PC-3 (cell line): ENCODE measurements around the gene SPOP.

Source experiments
- CTCF ChIP-seq: fragments of 300-600 bp; sonication (generic); conservative IDR thresholded peaks from 2 replicates; pipeline ENCODE4 v1.5.1; 2017; ENCODE audit warnings: antibody characterized with exemption, low read depth, mild to moderate bottlenecking, low read length
- EZH2 ChIP-seq: fragments of 300-600 bp; sonication (generic); IDR thresholded peaks from one replicate; pipeline ENCODE4 v1.6.1; 2017; ENCODE audit warnings: antibody characterized with exemption, mild to moderate bottlenecking, low read length; ENCODE audit not compliant: unreplicated experiment
- EZH2phosphoT487 ChIP-seq: fragments of 300-600 bp; sonication (generic); IDR thresholded peaks from 2 replicates; pipeline ENCODE4 v1.6.1; 2018; ENCODE audit warnings: mild to moderate bottlenecking, antibody characterized with exemption, low read length, borderline replicate concordance

- TF ChIP-seq CTCF (no peak), EZH2phosphoT487 (no peak), EZH2 (no peak)
Measured at GRCh38 chr17:49604314-49604869, 73.5 kb downstream of the SPOP start.
